EH (cell line): ENCODE results near the gene TRABD.
"Not testable (repeated sequence)": the region's sequence is repeated elsewhere in the genome, so short reads cannot be mapped to it uniquely, and the experiment has no call there.

Experiments
- DNase-seq: peaks from one replicate; pipeline ENCODE4 v3.0.0-alpha.2; 2015; ENCODE audit warnings: low read depth

TRABD gene

GRCh38 chr22:50153056-50153755, 32.5 kb upstream of the TRABD start:
- DNase-seq = no peak

GRCh38 chr22:50153756-50154140, 32.0 kb upstream of the TRABD start:
- no peak for DNase-seq

- DNase-seq = no peak
Observed at GRCh38 chr22:50157709-50158375, 27.9 kb upstream of the TRABD start.

- no peak for DNase-seq
Observed at GRCh38 chr22:50160947-50161346, 24.8 kb upstream of the TRABD start.

DNA sequence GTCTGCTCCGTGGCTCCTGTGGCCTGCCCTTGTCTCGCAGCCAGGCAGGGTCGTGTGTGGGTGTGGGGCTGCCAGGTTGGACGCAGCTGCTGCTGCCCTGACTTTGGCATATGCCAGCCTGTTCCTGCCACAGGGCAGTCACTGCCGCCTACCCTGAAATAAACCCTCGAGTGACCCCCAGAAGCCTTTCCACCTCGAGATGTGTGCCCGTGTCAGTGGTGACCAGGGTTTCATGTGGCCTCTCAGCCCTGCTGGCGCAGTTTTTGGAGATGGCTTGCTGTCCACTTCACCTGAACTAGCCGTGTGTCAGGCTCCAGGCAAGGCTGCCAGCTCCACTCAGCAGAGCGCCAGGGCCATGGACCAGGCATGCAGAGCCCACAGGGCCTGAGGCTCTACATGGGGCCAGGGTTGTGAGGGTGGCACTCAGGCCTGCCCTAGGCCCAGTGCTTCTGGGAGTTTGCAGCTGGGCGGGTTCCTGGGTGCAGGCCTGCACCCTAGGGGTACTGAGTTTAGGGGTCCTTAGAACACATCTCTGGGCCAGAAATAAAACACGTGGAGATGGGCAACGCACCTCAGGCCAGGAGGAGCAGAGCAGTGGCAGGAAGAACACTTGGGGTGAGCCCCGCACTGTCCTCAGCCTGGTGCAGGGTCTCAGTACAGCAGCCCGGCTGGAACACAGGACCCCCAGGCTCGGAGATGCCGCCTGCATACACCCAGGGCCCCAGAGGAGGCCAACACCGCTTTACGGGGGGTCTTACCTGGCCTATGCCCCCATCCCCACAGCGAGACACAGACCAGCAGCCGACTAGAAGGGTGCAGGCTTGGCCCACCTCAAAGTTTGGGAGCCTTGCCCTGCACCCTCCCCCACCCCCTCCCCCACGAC, 24.0 kb upstream of the TRABD start:
- no peak for DNase-seq

- no peak for DNase-seq
Observed at GRCh38 chr22:50162391-50162956, 23.2 kb upstream of the TRABD start.

- DNase-seq = no peak
Observed at GRCh38 chr22:50165436-50166123, 20.1 kb upstream of the TRABD start.

DNA sequence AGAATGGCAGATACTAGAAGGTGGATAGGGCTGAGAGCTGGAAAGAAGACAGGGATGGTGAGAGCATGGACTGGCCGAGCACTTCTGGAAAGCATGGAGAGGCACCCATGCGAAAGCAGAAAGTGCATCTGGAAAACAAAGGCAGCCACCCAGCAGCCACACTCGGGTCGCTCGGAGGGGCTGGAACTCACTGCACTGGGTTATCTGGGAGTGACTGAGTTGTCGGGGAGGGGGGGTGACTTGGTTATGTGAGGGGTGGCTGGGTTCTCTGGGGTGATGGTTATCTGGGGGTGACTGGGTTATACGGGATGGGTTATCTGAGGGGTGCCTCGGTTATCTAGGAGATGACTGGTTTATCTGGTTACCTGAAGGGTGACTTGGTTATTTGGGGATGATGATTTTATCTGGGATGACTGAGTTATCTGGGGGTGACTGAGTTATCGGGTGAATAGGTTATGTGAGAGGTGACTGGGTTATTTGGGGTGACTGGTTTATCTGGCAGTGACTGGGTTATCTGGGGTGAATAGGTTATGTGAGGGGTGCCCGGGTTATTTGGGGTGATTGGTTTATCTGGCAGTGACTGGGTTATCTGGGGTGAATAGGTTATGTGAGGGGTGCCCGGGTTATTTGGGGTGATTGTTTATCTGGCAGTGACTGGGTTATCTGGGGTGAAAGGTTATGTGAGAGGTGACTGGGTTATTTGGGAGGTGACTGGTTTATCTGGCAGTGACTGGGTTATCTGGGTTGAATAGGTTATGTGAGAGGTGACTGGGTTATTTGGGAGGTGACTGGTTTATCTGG, 17.8 kb upstream of the TRABD start:
- no peak for DNase-seq

- DNase-seq = not testable (repeated sequence)
Observed at GRCh38 chr22:50168490-50169180, 17.1 kb upstream of the TRABD start.

- DNase-seq = no peak
Observed at GRCh38 chr22:50169181-50169759, 16.4 kb upstream of the TRABD start.

- peak; percentile 43 for DNase-seq
Observed at GRCh38 chr22:50169774-50170341, 15.9 kb upstream of the TRABD start.

DNA sequence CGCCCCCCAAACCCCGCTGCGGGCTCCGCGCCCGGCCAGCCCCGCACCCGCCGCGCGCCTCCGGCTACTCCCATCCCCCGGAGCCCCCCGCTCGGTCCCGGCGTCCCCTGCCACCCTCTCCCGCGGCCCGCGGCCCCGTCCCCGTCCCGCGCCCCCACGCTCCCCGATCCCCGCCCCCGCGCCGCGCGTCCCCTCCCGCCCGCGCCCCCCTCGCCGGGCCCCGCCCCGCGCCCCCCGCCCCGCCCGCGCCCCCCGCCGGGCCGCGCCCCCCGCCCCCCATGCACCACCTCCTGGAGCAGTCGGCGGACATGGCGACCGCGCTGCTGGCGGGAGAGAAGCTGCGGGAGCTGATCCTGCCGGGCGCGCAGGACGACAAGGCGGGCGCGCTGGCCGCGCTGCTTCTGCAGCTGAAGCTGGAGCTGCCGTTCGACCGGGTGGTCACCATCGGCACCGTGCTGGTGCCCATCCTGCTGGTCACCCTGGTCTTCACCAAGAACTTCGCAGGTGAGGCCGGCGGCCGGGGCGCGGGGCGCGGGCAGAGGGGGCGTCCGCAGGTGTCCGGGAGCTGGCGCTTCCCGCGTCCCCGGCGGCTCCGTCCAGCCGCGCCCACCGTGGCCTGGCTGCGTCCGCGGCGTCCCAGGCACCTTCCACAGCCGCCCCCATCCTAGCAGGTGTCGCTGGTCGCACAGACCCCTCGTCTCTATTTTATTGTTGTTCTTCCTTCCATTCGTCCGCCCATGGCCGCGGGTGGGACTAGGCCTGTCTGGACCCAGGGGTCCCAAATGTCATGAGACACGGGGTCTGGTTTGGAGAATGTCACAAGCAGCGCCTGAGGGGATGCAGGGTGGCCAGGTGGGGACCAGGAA, 15.0 kb upstream of the TRABD start, which contains the start of gene PANX2:
Gene PANX2, plus strand, starts transcription at position 279 of the 866 bp plus-strand sequence. Its CDS starts 0 bp downstream, at position 279.
- peak; percentile 22 for DNase-seq

DNA sequence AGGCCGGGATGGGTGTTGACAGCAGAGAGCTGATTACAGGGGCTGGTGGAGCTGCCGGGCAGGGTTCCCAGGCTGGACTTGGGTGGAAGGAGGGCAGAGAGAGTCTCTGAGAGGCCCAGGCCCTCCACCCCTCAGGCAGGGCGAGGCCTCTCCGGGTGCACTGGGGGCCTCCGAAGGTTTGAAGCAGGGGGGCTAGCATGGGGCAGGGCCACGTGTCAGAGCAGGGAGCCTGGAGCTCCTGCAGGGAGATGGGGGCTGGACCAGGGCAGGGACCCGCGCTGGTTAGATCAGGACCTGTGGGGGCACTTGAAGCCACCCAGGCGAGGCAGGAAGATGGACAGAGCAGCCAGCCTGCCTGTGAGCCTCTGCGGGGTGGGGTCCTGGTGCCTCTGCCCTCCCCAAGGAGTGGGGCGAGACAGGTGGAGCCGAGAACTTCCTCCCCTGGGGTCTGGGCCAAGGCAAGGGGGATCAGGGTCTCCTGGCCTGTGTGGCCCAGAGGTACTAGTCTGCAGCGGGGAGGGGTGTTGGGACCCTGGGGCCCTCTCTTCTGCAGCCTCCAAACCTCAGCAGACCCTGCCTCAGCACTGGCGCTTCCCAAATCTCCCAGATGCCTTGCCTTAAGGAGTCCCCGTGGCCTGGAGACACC, 14.3 kb upstream of the TRABD start:
- DNase-seq = no peak

DNA sequence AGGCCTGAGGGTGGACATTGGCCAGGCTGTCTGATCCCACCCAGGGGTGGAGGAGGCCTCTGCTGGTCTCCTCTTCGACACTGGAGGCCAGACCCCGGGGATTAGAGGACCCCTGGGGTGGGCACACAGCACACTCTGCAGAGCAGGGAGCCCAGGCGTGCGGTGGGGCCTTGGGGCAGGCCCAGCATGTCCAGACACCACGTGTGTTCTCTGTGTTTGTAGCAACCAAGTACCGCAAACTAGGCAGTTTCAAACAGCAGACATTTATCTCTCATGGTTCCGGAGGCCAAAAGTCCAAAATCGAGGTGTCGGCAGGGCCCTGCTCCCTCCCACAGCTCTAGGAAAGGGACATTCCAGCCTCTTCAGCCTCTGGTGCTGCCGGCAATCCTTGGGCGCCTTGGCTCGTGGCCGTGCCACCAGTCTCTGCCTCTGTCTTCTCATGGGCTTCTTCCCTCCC, 13.7 kb upstream of the TRABD start:
- no peak for DNase-seq

DNA sequence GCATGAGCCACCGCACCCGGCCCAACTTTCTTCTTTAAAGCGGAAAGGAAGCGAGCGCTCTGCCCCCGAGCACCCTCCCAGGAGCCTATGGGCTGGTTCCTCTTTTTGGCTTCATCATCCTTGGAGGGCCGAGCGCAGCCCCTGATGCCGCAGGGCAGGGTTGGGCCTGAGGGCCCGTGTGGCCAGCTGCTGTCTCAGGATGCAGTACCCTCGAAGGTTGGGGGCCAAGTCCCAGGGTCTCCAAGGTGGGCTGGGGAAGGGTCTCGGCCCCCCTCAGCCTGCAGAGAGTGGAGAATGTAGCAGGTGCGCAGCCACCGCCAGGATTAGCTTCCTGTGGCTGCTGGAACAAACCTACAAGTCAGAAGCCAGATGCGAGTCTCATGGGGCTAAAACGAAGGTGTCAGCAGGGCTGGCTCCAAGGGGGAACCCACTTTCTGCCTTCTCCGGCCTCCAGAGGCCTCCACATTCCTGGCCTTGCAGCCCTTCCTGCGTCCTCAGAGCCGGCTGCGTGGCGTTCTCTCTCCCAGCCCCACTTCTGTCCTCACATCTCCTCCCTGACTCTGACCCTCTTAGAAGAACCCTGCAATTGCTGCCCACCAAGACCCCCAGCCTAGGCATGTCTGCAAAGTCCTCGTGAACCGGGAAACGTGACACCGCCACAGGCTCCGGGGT, 12.3 kb upstream of the TRABD start:
- DNase-seq = no peak

DNA sequence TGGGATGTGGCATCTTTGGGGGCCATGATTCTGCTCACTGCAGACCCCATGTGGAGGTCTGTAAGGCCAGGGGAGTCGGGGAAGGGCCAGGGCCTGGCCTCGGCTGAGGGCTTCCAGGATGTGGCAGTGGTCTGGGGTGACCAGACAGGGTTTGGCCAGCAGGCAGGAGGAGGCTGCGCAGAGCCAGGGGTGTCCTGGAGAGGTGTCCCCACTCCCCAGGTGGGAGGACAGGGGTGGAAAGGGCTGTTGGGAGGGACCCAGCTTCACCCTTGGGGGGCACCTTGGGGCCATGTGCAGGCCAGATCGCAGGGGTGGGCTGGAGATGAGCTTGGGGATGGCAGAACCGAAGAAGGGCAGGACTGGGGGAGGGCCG, 11.7 kb upstream of the TRABD start:
- DNase-seq = no peak

GRCh38 chr22:50174382-50175190, 11.1 kb upstream of the TRABD start:
- no peak for DNase-seq
